NCI-H526 treated with DMSO at 0.1 percent for 48 hours (cell line): Measurements from ENCODE around the gene DVL1.
"Not testable (repeated sequence)": the region's sequence is repeated elsewhere in the genome, so short reads cannot be mapped to it uniquely, and the experiment has no call there.

Source experiments
- DNase-seq: peaks from one replicate; lab custom pipeline; 2025; lab: John Stamatoyannopoulos, UW

The DVL1 gene

DNA sequence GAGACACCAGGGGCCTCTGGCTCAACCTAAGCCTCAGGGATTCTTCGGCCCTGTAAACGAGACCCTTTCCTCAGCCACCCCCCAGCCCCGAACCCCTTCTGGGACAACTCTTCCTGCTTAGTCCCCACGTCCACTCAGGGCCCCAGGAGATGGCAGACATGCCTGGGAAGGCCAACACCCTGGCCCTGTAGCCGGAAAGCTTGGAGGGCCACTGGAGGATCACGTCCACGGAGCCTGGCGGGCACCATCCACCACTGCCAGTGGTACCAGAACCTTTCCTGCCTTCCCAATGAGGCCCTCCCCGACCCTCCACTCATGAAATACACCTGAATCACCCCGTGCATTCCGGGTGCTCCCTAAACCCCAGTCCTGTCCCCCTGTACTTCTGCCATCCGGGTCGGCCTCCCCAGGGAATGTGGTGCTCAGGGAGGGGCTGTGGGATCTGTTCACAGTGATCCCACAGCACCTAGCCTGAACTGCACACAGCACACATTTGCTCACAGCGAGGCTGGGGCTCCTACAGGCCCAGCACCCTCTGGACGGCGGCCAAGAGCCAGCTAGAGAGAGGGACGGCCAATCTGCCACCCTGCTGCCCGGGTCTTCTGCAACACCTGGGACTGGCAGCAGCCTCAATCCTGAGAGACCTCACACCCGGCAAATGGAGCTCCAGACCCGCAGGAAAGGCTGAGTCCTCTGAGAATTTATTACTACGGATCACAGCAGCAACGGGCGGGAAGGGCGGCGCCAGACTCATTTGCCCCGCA, 24.0 kb upstream of the DVL1 start:
- DNase-seq: no peak

GRCh38 chr1:1371746-1372711, 22.8 kb upstream of the DVL1 start:
- DNase-seq: no peak

GRCh38 chr1:1371364-1371745, 22.1 kb upstream of the DVL1 start:
- no peak for DNase-seq

GRCh38 chr1:1370771-1371300, 21.6 kb upstream of the DVL1 start:
- no peak for DNase-seq

- DNase-seq: not testable (repeated sequence)
These were observed 20.9 kb upstream of the DVL1 start for GRCh38 chr1:1370094-1370493.

- no peak for DNase-seq
These were observed 18.1 kb upstream of the DVL1 start for GRCh38 chr1:1367315-1367714.

DNA sequence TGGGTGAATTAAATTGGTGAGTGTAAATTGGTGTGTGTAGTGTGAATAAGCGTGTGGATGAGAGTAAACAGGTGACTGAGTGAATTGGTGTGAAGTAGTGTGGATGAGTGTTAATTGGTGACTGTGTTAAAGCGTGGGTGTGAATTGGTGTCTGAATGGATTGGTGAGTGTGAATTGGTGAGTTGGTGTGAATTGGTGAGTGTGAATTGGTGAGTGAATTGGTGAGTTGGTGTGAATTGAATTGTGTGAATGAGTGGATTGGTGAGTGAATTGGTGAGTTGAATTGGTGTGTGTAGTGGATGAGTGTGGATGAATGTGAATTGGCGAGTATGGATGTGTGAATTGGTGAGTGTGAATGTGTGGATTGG, 17.5 kb upstream of the DVL1 start:
- no peak for DNase-seq

- DNase-seq: no peak
These were observed 16.9 kb upstream of the DVL1 start for GRCh38 chr1:1365875-1366698.

DNA sequence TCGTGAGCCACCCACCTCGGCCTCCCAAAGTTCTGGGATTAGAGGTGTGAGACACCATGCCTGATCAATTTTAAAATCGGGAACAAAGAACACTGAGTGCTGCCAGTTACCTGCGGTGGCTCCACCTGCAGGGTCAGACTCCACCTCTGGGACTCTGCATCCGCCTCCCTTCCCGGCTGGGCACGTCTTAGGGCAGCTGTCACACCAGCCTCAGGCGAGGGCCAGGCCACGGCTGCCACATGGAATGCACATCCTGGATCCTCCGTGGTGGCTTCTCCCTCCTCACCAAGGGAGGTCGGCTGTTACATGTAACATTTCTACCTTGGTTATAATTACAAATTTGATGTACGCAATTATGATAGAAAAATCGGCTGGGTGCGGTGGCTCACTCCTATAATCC, 15.0 kb upstream of the DVL1 start:
- no peak for DNase-seq

DNA sequence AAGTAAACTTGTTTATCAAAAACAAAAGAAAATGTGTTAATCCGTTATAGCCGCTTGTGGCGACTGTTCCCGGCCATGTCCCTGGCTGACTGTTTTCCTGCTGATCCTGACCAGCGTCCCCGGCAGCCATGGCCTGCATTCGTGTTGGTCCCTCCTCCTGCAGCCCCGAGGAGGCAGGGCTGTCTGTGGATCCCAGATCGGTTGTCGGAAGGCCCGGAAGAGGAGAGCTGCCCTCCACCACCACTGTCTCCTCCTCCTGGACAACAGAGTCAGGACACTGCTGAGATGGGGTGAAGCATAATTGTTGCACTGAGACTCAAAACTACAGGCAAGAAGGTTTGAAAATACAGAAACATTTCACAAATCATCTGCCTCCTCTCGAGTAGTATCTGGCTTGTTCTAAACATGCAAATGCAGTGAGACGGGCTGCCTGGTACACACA, 12.8 kb upstream of the DVL1 start:
- DNase-seq: no peak

- DNase-seq: no peak
These were observed 12.2 kb upstream of the DVL1 start for GRCh38 chr1:1361233-1361981.

- no peak for DNase-seq
These were observed 11.4 kb upstream of the DVL1 start for GRCh38 chr1:1360506-1361169.

DNA sequence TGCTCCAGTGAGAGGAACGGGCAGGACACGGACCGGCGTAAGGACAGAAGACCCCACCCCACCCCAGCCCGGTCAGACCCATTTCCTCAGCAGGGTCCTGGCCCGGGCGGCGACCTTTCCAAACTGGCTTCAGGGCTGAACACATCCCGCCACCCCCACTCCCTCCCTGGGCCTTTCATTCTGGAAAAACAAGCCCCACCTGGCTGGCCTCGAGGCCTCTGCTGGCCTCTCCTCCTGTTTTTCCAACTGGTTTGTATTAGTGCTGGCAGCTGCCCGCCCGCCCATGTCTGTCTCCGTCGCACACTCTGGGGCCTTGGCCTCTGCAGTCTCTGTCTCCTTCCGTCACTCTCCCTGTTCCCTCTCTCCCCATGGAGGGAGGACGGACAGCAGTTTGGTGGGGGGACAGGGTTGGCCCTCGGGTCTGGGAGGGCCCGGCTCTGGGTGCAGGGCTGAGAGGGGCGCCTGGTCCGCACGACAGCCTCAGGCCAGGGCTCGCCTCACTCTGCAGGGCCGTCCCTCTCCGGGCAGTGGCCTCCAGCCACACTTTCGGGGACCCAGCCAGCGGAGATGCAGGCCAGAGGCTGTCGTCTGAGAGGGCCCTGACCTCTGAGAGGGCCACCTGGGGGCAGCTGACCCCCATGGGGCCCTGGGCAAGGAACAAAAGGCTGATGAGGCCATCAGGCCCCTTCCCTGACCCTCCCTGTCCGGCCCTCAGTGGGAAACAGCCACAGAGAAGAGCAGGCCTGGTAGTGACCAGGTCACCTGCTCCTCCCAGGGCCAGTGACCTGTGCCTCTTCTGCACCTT, 10.6 kb upstream of the DVL1 start:
- no peak for DNase-seq

DNA sequence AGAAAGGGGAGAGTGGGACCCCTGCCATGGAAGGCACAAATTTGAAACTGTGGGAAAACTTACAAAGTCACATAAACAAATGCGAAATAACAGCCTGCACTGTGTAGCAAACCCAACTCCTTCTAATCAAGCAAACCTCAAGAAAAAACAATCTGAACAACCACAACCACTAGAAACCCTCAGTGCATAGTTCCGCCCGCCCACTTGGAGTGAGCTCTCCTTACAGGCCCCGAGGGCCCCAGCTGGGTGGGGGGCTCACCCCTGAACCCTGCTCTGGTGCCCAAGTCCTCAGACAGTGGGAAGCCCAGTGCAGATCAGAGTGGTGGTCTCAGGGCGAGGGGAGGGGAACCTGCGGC, 10.1 kb upstream of the DVL1 start:
- no peak for DNase-seq

- no peak for DNase-seq
These were observed 9.4 kb upstream of the DVL1 start, which contains the start of gene MXRA8 for GRCh38 chr1:1358433-1359271. TSS of gene MXRA8 (minus strand) at chr1:1358555. CDS start at chr1:1358504, 51 bp downstream.

- DNase-seq: no peak
These were observed 8.7 kb upstream of the DVL1 start for GRCh38 chr1:1357871-1358432.

DNA sequence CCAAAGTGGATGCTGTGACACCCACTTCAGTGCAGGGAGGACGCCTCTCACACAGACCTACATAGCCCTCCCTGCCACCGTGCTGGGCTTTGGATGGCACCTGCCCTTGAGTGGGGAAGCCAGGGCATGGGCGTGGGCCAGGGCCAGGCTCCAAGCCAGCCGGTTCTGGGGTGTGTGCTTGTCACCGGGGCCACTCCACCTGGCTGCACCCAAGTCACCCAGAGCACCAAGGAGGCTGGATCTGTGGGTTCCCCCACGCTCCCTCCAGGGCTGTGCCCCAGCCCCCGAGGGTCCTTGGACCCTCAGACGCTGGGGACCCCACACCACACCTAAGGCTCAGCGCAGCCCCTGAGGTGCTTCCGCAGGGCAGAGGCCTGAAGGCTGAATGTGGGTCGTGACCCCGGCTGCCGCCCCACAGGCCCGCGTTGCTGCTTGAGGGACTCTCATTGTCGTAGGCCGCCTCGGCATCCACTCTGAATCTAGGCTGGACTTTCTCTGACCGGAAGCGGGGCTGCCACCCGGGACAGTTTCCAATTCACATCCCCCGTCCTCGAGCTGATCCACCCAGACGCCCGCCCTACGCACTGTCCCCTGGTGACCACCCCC, 7.7 kb upstream of the DVL1 start:
- no peak for DNase-seq

GRCh38 chr1:1356166-1356795, 7.1 kb upstream of the DVL1 start:
- DNase-seq: no peak
